Transverse colon (tissue), 4 donors: ENCODE measurements around the gene ATP9B. TPM values are rescaled to one million over a fixed set of nuclear protein-coding genes. Genes with fewer than 3 reads are reported as not detected.

Source experiments
- DNase-seq: peaks from one replicate; pipeline ENCODE4 v3.0.0-alpha.2; 2019
- H3K27ac ChIP-seq, 4 donors: fragments of 200-600 bp; sonication (generic); 2 replicates each; pipeline ENCODE4 v1.5.1; 2016 to 2018; ENCODE audit warnings: inconsistent platforms in 4 of 4
- H3K27me3 ChIP-seq: fragments of 200-600 bp; sonication (generic); 2 replicates; pipeline ENCODE4 v1.5.1; 2017; ENCODE audit warnings: inconsistent platforms
- H3K36me3 ChIP-seq, 4 donors: fragments of 200-600 bp; sonication (generic); 2 replicates each; pipeline ENCODE4 v1.5.1; 2017 to 2019; ENCODE audit warnings: inconsistent platforms in 4 of 4
- H3K4me1 ChIP-seq, 4 donors: fragments of 200-600 bp; sonication (generic); 2 replicates each; pipeline ENCODE4 v1.5.1; 2017 to 2020; ENCODE audit warnings: inconsistent platforms in 4 of 4
- H3K4me3 ChIP-seq, 4 donors: fragments of 200-600 bp; sonication (generic); 1 replicate in 1 of 4; 2 replicates in 3 of 4; pipeline versions ENCODE4 v1.5.1 to v1.6.1; 2017 to 2019; ENCODE audit warnings: inconsistent platforms in 4 of 4
- H3K9me3 ChIP-seq, 2 donors: fragments of 200-600 bp; sonication (generic); 2 replicates each; pipeline ENCODE4 v1.5.1; 2017 to 2019; ENCODE audit warnings: inconsistent platforms in 2 of 2
- CTCF ChIP-seq, 5 experiments: fragments of 200-600 bp in 3 of 5; fragments of 450-650 bp in 2 of 5; sonication (generic) in 3 of 5; IDR thresholded peaks; 1 replicate in 2 of 5; 2 replicates in 3 of 5; pipeline ENCODE4 v1.5.1; 2016 to 2017; ENCODE audit warnings: antibody characterized with exemption in 5 of 5, inconsistent platforms in 3 of 5, mild to moderate bottlenecking in 2 of 5, moderate library complexity in 1 of 5
- EP300 ChIP-seq: sonication (generic); formaldehyde crosslinking; IDR thresholded peaks from one replicate; pipeline ENCODE4 v1.6.1; 2017; ENCODE audit warnings: antibody characterized with exemption, low read depth
- POLR2A ChIP-seq: fragments of 450-650 bp; IDR thresholded peaks from one replicate; pipeline ENCODE4 v1.6.1; 2016; ENCODE audit warnings: antibody characterized with exemption, mild to moderate bottlenecking, moderate library complexity
- POLR2AphosphoS5 ChIP-seq, 3 donors: sonication (generic); formaldehyde crosslinking; IDR thresholded peaks; one replicate each; pipeline ENCODE4 v1.6.1; 2016; ENCODE audit warnings: antibody characterized with exemption in 3 of 3
- WGBS, 2 donors: methylation state at CpG; one replicate each; pipeline ENCODE4 v1.1.5; 2018; ENCODE audit warnings: low coverage in 1 of 2; 5-methylcytosine and 5-hydroxymethylcytosine counted together
- in situ Hi-C, 4 donors: fragments of 200-750 bp; cut with MboI; loops; one replicate each; pipeline versions ENCODE4 v1.15.0 to v1.15.1; 2017; ENCODE audit warnings: low sequenced_read_pairs in 3 of 4, low pct_ligation_motif_present in 1 of 4, low pct_unique_long_range_greater_than_20kb in 1 of 4
- intact Hi-C: fragments of 100-400 bp; cut with DNase I; formaldehyde crosslinking; loops from one replicate; pipeline ENCODE4 v1.15.1; 2023; ENCODE audit warnings: low total_unique reads
- total RNA-seq, 4 donors: library from RNA; depleted of rRNA; stranded (reverse); fragments of >200 nt; gene quantifications; one replicate each; pipeline ENCODE4 v1.1.0, GENCODE V29; 2016

Gene ATP9B
- total RNA-seq, 4 donors from 2014 or later = 36.3 to 70.3 (median 41.6) TPM

GRCh38 chr18:79246309-79247108, 177.3 kb downstream of the ATP9B start:
- Histone ChIP-seq H3K27ac (peak overlapping the region in 1 of 4 donors; percentile 62), H3K27me3 (no peaks in the 10 kb centered on the region), H3K4me3 (no peak overlapping the region), H3K9me3 (no peaks in the 10 kb centered on the region), H3K36me3 (no peaks in the 10 kb centered on the region), H3K4me1 (no peaks in the 10 kb centered on the region)
- in situ Hi-C loops = no loop called here
- whole genome bisulfite sequencing, 2 donors = 18 to 25% methylated on average over 8 to 28 of the region's 31 CpGs
- peak; percentile 71 for DNase-seq
- intact Hi-C loops = no loop called here
- TF ChIP-seq POLR2AphosphoS5 (IDR thresholded peaks at IDR 0.05) (no peak), EP300 (no peak), POLR2A (no peak), CTCF (IDR thresholded peaks at IDR 0.05) (peak; percentile 76 to 91 (median 91))

- Histone ChIP-seq H3K9me3 (no peaks in the 10 kb centered on the region), H3K27me3 (no peaks in the 10 kb centered on the region), H3K4me1 (no peaks in the 10 kb centered on the region), H3K36me3 (no peaks in the 10 kb centered on the region), H3K4me3 (no peak overlapping the region), H3K27ac (no peak overlapping the region)
- TF ChIP-seq POLR2A (no peak), CTCF (IDR thresholded peaks at IDR 0.05) (no peak), POLR2AphosphoS5 (IDR thresholded peaks at IDR 0.05) (no peak), EP300 (no peak)
- WGBS, 2 donors = 91 to 93% methylated on average over 8 to 9 of the region's 9 CpGs
- intact Hi-C loops (no loop called here), in situ Hi-C loops (no loop called here)
- no peak for DNase-seq
Observed at GRCh38 chr18:79248495-79249060, 179.4 kb downstream of the ATP9B start.

GRCh38 chr18:79250301-79250981, 181.2 kb downstream of the ATP9B start:
- no peak overlapping the region for H3K27ac ChIP-seq
- DNase-seq = no peak
- in situ Hi-C loops (no loop called here), intact Hi-C loops (no loop called here)
- H3K27me3 ChIP-seq = no peaks in the 10 kb centered on the region
- 91 to 92% methylated on average over 7 to 12 of the region's 12 CpGs for WGBS, 2 donors
- no peaks in the 10 kb centered on the region for H3K9me3 ChIP-seq
- H3K4me1 ChIP-seq = no peaks in the 10 kb centered on the region
- no peaks in the 10 kb centered on the region for H3K36me3 ChIP-seq
- TF ChIP-seq POLR2AphosphoS5 (IDR thresholded peaks at IDR 0.05) (no peak), CTCF (IDR thresholded peaks at IDR 0.05) (no peak), POLR2A (no peak), EP300 (no peak)
- no peak overlapping the region for H3K4me3 ChIP-seq

- DNase-seq = no peak
- Histone ChIP-seq H3K27me3 (no peaks in the 10 kb centered on the region), H3K36me3 (no peaks in the 10 kb centered on the region), H3K4me1 (no peaks in the 10 kb centered on the region), H3K27ac (no peak overlapping the region), H3K4me3 (no peak overlapping the region), H3K9me3 (no peaks in the 10 kb centered on the region)
- in situ Hi-C loops (no loop called here), intact Hi-C loops (no loop called here)
- WGBS, 2 donors = 84 to 95% methylated on average over 7 to 9 of the region's 9 CpGs
- no peak for TF ChIP-seq POLR2AphosphoS5 (IDR thresholded peaks at IDR 0.05)
- no peak for TF ChIP-seq EP300
- TF ChIP-seq POLR2A = no peak
- TF ChIP-seq CTCF (IDR thresholded peaks at IDR 0.05) = no peak
Observed at GRCh38 chr18:79251021-79251420, 181.8 kb downstream of the ATP9B start.
